GM21825 (cell line): ENCODE measurements around the gene DFFB.

Experiments used
- ATAC-seq: cut with Tn5 transposase; IDR thresholded peaks from one replicate; pipeline ENCODE4 v1.9.1; 2021; ENCODE audit warnings: mild to moderate bottlenecking, moderate library complexity; ENCODE audit not compliant: unreplicated experiment

DFFB gene

DNA sequence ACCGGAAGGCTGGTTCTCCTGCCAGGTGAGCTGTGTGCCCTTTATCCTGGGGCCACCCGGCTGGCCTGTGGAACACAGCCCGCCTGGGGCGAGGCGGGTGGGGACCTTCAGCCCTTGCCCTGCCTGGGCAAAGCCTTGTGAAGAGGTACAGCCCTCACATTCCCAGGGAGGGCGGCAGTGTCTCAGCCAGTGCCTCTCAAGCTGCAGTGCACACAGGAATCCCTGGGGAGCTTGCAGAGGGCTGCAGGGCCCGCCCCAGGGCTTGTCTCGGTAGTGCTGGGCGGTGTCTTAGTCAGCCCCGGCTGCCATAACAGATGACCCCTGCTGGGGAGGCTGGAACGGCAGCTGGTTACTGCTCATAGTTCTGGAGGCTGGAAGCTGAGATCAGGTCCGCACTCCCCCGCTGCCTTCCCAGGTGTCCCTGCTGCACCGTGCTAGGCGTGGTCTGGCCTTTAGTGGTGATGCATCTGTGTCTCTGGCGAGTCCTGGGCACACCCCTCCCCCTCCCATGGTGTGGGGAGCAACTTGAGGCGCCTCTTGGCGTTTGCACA, 12.6 kb downstream of the DFFB start:
- no peak for ATAC-seq

DNA sequence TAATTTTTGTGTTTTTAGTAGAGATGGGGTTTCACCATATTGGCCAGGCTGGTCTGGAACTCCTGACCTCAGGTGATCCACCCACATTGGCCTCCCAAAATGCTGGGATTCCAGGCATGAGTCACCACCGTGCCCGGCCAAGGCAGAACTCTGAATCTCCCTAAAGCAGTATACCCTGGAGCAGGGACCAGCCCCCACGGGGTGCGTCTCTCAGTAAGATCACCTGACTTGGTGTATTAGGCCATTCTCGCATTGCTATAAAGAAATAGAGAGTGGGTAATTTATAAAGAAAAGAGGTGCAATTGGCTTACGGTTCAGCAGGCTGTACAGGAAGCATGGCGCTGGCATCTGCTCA, 14.2 kb downstream of the DFFB start:
- no peak for ATAC-seq

DNA sequence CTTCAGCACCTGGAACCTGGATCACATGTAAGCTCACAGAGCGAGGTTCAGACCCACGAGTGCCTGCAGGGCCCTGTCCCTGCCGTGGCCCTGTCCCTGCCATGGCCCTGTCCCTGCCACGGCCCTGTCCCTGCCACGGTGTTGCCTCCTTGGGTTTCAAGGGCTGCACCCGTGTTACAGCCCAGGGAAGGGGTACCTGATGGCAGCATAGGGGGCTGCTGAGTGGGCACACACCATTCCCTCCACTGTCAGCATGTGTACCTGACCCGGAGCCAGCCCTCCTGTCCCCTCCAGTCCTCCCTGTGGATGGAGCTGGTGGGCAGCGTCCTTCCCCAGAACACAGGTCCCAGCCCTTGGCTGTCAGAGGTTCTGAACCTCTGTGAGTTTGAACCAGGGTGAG, 15.3 kb downstream of the DFFB start:
- ATAC-seq: no peak

DNA sequence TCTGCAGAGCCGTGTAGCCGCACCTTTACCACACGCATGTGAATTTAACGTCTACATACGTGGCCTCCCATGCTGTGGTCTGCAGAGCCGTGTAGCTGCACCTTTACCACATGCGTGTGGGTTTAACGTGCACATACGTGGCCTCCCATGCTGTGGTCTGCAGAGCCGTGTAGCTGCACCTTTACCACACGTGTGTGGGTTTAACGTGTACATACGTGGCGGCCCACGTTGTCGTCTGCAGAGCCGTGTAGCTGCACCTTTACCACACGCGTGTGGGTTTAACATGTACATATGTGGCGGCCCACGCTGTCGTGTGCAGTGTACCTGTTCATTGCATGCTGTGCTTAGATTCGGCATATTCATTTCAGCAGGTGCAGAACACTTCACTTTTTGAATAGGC, 17.5 kb downstream of the DFFB start:
- ATAC-seq: no peak

DNA sequence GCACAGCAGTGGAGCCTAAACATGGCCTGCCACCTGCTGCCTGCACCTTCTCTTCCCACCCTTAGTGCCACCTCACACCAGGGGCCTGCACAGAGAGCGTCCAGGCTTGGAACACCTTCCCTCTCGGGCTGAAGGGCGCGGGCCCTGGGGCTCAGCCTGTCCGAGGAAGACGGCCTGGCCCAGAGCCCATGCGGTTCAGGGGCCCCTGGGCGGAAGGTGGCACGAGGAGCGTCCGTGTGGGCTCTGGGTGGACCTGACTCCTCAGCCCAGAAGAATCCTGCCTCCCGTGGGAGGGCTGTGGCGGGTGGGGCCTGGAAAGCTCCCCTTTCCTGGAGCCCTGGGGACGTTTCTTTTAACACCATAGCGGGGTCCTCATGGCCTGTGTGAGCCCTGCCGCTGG, 19.4 kb downstream of the DFFB start:
- ATAC-seq: no peak

DNA sequence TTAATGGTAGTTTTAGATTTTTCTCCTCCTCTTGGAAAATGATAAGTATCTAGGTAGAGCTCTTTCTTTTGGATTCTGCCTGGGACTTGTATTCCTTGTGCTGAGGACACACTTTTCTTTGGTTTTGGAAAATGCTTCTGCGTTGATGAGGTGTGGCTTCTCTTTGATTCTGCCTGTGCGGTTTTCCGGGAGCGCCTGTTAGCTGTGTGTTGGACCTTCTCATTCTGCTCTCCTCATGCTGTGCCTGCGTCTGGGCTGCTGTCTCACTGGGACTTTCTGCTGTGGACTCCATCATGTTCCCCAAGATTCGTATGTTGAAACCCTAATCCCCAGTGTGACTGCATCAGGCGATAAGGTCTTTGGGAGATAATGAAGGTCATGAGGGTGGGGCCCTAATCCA, 21.8 kb downstream of the DFFB start:
- no peak for ATAC-seq

DNA sequence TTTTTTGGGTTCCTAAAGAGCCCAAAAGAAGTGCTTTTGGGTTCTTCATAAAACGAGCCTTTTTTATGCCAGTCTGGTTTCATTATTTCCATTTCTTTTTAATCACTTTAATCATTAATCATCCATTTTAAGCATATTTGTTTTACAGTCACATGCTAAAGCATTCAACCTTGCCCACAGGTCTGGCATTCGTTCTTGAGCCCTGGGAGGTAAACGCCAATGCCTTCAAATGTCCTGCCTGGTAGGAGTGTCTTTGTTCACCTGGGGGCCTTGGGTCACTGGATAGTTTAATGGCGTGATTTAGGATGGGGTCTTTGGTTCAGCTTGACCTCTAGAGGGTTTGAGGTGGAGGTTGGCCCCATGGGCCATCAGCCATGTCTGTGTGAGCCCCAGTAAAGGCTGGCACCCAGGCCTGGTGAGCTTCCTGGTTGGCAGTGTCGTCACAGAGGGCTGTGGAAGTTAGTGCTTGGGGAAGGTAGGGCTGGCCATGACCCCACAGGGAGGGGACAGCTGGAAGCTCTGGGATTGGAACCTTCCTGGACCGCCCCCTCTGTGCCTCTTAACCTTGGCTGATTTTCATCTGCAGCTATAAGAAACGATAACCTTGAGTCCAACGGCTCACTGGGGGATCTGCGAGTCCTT, 22.6 kb downstream of the DFFB start:
- ATAC-seq: no peak

DNA sequence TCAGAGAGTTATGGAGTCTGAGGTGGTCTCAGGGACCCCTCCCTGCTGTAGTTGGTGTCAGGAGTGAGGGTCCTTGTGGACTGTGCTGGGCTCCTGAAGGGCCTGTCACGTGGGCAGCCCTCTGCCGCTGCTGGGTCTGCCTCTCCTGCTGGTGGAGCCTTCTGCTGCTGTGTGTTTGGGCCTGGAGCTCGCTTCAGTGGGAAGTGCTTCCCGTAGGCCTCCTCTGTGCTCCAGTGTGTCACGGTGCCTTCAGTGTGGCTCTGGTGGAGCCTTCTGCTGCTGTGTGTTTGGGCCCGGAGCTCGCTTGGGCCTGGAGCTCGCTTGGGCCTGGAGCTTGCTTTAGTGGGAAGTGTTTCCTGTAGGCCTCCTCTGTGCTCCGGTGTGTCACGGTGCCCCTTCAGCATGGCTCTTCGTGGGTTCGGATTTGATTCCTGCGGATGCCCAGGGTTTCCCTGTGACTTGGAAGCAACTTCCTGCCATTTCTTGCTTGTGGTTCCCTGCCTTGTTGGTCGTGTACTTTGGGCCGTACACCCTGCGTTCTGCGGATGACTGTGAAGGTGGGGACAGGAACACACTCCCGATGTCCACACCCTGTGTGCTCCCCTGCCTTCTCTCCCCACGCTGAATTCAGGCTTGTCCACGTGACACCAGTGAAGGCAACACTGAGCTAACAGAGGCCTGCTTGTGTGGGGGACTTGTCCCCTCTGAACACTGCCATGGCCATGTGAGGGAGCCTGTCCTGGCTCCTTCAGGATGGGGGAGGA, 23.3 kb downstream of the DFFB start:
- ATAC-seq: no peak

DNA sequence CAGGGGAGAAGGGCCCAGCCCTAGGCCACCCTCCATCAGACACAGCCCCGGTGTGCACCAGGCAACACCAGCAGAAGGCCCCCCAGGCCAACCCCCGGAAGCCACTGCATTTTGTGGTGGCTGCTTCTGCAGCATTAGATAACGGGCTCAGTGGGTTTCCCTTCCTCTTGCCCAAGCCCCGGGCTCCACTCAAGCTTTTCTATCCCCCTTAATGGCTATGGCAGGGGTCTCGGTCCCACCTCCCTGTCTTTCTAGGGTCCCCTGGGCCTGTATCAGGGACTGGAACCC, 23.9 kb downstream of the DFFB start:
- no peak for ATAC-seq

DNA sequence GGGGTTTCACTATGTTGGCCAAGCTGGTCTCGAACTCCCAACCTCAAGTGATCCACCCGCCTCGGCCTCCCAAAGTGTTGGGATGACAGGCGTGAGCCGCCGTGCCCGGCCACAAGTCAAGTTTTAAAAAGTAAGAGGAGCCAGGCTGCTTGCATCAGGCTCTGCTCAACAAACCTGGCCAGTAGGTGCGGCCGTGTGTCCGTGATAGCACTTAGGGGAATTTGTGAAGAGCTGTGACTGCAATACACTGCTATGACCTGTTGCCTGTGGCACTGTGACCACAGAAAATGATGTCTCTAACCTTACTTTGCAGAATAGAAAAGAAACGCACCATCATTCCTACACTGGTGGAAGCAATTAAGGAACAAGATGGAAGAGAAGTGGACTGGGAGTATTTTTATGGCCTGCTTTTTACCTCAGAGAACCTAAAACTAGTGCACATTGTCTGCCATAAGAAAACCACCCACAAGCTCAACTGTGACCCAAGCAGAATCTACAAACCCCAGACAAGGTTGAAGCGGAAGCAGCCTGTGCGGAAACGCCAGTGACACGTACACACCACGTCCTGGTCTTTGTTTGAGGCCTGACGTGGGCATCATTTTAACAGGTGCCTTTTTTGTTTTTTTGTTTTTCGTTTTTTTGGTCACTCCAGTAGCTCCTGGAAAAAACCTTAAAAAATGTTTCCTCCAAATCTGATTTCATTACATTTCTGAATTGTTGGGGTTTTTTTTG, 26.1 kb downstream of the DFFB start:
- ATAC-seq: no peak

DNA sequence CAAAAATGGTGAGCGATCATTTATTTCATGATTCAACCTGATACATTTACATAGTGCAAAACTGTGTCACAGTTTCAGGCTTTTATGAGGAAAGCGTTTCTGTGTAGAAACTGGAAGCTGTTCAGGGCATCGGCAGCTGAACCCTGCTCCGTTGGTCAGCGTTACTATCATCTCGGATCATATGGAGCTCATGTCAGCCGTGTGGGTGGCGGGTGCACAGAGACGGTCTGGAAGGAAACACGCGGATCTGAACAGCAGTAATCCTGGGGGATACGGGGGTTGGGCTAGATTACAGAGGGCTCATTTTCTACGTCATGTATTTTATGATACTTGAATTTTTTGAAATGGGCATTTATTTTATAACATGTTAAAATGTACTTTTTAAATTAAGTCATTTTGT, 27.7 kb downstream of the DFFB start:
- no peak for ATAC-seq

DNA sequence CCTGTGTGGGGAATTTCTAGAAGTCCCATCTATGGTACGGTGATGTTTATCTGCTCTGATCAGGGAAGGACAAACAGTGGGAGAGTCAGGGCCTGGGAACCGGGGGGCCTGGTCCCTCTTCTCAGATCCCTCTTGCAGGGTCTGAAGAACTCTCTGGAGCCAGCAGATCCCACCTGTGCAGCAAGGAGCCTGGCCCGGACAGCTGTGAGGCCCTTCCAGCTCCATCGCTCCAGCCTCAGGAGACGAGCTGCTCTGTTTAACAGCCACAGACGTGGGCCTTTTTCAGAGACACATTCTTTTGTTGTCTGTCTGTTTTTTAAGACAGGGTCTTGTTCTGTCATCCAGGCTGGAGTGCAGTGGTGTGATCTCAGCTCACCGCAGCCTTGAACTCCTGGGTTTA, 28.3 kb downstream of the DFFB start:
- ATAC-seq: no peak

DNA sequence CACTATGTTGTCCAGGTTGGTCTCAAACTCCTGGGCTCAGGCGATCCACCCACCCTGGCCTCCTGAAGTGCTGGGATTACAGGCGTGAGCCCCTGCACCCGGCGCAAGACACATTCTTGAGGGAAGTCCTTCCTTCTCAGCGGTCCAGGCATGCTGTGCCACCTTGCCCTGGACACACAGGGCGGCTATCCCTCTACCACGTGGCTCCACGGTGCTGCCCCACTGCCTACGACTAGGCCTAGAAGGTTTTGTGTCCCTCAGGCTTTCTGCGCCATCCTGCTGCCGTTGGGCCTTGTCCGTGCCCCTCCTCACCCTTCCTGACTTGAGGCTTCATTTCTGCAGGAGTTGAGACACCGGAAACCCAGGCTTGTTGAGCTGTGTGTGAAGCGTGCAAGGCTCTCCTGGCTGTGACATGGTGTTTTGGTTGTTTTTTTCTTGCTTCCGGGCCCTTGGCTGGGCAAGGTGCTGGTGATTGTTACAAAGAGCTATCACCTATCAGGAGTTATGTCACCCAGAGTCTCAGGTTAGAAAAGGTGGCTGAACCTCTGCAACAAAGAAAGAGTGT, 28.9 kb downstream of the DFFB start:
- ATAC-seq: no peak

DNA sequence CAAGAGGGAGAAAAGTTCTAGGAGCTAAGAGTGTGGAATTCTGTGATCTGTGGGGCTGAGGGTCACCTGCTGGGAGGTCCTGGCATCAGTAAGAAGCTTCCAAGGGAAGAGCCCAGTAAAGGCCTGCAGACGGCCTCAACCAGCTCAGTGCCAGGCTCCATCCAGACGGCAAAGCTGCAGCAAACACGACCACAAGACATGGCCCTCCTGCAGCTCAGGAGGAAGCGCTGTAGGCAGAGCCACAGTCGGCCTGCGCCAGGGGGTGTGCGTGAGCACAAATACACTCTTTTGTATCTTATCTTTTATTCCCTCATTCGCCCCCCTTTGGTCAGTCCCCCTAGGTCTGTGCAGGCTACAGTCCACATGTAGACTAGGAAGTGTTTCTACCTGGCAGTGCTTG, 29.4 kb downstream of the DFFB start:
- ATAC-seq: no peak

DNA sequence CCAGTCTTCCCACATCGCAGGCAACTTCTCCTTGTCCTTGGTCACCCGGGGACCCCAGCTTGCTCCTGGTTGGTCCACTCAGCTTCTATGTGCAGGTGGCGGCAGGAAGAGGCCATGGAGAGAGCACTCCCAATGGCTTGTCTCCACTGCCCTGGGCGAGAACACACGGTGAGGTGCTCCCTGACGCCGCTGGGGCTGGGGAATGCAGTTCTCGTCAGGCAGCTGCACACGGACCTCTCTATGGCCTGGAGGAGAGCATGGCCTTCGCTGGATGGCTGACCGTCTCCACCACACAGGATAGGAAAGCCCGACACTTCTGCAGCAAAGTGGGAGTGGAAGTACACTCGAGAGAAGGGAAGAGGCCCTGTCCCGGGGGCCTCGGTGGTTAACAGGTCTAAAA, 31.0 kb downstream of the DFFB start:
- no peak for ATAC-seq

DNA sequence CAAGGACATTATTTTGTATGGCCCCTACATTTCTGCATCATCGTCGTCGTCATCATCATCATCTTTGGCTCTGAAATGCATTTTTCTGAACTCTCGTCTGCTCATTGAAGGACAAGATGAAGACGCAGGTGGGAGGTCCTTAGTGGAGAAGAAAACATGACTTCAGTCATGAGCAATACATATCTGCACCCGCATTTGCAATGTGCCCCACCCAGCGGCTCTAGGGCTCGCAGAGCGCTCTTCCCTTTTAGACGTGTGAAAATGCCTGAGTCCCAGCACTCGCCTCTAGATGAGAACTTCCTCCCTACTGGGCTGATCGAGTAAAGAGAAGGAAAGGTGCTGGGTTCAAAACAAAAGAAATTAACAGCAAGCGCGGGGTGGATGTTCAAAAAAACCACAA, 32.7 kb downstream of the DFFB start:
- ATAC-seq: no peak

DNA sequence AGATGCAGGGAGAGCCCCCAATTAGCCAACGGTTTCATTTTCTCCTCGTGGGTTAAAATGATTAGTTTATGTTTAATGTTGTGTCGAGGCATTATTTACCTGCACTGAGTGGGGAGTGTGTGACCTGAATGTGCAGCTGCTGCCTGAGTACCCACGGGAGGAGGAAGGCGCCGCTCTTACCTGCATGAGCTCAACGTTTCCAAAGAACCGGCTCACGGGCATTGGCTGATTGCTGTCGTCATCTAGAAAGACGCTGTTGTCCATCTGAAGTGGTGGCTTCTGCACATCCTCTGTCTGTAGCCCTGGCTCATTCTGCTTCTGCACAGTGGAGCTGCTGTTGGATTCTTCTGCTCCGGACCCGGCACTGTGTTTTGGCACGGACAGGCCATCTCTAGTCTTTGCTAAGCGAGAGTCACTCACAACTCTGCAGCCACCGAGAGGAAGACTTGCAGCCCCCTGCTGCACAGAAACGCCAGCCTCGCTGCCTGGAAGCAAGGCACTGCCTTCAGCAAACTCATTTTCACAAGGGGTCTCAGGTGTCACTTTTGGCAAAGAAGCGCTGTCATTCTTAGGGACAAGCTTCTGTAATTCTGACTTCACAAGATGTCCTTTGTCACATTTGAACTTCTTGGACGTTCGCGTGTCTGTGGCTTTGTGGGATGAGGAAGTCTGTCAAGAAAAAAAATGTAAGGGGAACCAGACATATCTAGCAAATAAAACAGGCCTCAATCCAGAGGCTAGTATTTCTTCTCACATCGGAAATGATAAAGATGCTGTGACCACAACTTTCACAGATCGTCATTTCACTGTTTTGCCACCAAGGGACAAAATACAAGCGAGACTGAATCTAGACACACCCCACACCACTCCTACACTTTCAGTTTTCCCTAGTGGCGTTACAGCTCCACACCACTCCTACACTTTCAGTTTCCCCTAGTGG, 33.4 kb downstream of the DFFB start:
- no peak for ATAC-seq

DNA sequence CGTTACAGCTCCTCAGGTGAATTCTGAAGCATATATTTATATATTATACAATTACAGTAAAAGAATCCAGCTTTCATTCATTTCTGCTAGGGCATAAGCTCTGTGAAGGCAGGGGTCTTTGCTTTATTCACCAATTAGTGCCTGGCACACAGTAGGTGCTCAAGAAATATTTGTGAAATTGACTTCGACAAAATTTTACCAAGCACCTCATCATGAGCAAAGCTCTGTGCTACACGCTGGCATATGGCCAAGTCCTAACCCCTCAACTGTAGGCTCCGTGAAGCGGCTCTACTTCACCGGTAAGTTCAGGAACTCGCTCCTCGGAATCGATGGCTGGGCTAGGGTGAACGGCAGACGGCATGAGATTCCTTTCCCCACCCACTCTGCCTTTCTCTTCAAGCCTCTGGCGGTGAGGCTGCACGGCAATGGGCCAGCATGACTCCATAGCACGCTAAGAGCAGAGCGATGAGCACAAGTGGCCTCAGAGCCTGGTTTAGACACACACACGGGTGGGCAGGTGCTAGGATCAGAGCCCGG, 34.1 kb downstream of the DFFB start:
- no peak for ATAC-seq

DNA sequence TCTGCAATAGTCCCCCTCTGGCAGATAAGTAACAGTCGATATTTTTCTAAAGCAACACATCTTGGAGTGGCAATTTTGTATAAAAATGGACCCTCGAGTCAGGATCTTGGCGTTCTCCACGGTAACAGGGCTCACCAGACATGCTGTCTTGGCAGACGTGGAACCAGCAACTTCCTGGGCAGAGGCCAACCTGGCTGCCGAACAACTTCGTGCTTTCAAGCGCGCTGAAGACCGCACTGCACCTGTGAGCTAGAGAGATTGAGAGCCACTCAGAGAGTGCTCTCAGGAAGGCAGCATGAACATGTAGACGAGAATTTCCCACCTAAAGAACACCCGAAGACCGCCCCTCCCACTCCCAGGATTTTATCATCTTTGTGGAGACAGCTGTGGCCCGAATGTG, 35.5 kb downstream of the DFFB start:
- ATAC-seq: no peak

DNA sequence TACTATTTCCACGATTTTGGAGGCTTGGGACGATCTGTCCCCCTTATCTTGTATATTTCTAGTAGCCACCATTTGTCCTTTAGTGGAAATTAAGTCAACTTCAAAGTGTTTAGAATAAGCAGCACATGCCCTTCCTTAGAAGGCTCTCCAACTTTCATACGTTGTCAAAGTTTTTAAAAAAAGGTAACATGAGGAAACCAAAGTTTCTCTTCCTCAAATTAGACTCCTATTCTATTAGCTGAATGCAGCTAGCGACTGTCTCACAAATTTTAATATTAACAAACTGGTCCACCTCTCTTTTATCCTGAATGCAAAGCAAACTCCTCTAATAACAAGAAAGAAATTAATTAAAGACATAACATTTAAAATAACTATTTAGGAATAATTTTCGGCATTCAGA, 35.9 kb downstream of the DFFB start:
- ATAC-seq: no peak
